Fibroblast of lung (primary cell): Measurements from ENCODE around the gene MGST1.
"Not testable (repeated sequence)": the region's sequence is repeated elsewhere in the genome, so short reads cannot be mapped to it uniquely, and the experiment has no call there.

Source experiments
- CTCF ChIP-seq, 2 donors: IDR thresholded peaks in 1 of 2; conservative IDR thresholded peaks in 1 of 2; 1 replicate in 1 of 2; 2 replicates in 1 of 2; pipeline ENCODE4 v1.5.1; 2011 to 2012; ENCODE audit warnings: low read length in 2 of 2, control low read depth in 1 of 2, inconsistent platforms in 1 of 2, low read depth in 1 of 2, mild to moderate bottlenecking in 1 of 2
- EZH2 ChIP-seq: IDR thresholded peaks from 2 replicates; pipeline ENCODE4 v1.5.1; 2012; ENCODE audit warnings: low read length, control low read depth, mild to moderate bottlenecking; ENCODE audit errors: missing control alignments

DNA sequence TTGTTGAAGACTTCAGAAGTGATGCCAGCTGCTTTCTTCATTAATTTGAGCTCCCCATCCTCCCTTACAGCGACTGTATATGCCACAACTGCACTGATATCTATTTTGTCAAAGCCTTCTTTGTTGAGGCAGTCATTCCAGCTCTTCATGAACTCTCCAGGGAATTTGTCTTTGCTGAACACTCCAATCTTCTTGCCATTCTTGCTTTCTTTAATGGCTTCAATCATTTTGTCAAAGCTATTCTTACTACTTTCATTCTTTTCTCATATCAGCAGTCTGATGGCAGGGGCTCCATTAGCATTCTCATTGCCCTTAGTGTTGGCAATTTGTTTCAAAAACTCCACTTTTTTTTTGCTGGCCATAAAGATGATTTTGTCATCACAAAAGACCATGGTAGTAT is 54.4 kb downstream of the MGST1 start:
- not testable (repeated sequence) for TF ChIP-seq EZH2; CTCF (conservative IDR thresholded peaks at IDR 0.05 in 1 of 2, IDR thresholded peaks at IDR 0.05 in 1 of 2; ENCODE audit: low read depth in 1 of 2, low read length in 2 of 2)
